ENCODE measurements around the gene MAB21L4.
A peak's percentile ranks its signal among the peaks of the same experiment; 100 is the strongest.

- no peak for TF ChIP-seq POLR2A (IDR thresholded peaks at IDR 0.05)
- peak in 1 of 4 experiments; percentile 1 for TF ChIP-seq CTCF (IDR thresholded peaks at IDR 0.05)
- TF ChIP-seq POLR2AphosphoS5 (IDR thresholded peaks at IDR 0.05) = no peak
Observed at GRCh38 chr2:240914645-240915525, 18.9 kb upstream of the MAB21L4 start.

Measured in prostate gland (tissue), 2 donors.